Tibial artery (tissue), 4 donors: ENCODE results near the gene SLC18A3.

Source experiments
- DNase-seq, 2 donors: peaks; one replicate each; pipeline ENCODE4 v3.0.0-alpha.2; 2019
- H3K27ac ChIP-seq, 2 donors: fragments of 200-600 bp; sonication (generic) in 1 of 2; 1 replicate in 1 of 2; 2 replicates in 1 of 2; pipeline ENCODE4 v1.5.1; 2018 to 2019; ENCODE audit warnings: mild to moderate bottlenecking in 1 of 2
- H3K27me3 ChIP-seq, 2 donors: fragments of 200-600 bp; sonication (generic) in 1 of 2; one replicate each; pipeline versions ENCODE4 v1.5.1 to v1.6.0; 2016 to 2019
- H3K36me3 ChIP-seq, 3 donors: fragments of 200-600 bp; sonication (generic) in 2 of 3; one replicate each; pipeline ENCODE4 v1.5.1; 2016 to 2019; ENCODE audit warnings: mild to moderate bottlenecking in 2 of 3
- H3K4me1 ChIP-seq, 4 donors: fragments of 200-600 bp; sonication (generic) in 2 of 4; 1 replicate in 3 of 4; 2 replicates in 1 of 4; pipeline ENCODE4 v1.5.1; 2016 to 2019
- H3K4me3 ChIP-seq, 2 donors: fragments of 200-600 bp; sonication (generic) in 1 of 2; 1 replicate in 1 of 2; 2 replicates in 1 of 2; pipeline ENCODE4 v1.5.1; 2018 to 2019; ENCODE audit warnings: mild to moderate bottlenecking in 2 of 2
- H3K9me3 ChIP-seq, 3 donors: fragments of 200-600 bp; sonication (generic) in 1 of 3; one replicate each; pipeline ENCODE4 v1.5.1; 2016 to 2019
- intact Hi-C: fragments of 100-400 bp; cut with DNase I; formaldehyde crosslinking; loops from one replicate; pipeline ENCODE4 v1.15.0; 2023; ENCODE audit warnings: low total_unique reads
- TF ChIP-seq, protein P1 (sequence below), 2 experiments: fragments of 200-600 bp in 1 of 2; fragments of 450-650 bp in 1 of 2; IDR thresholded peaks; one replicate each; pipeline ENCODE4 v1.5.1; 2017 to 2019; ENCODE audit warnings: antibody characterized with exemption in 2 of 2, mild to moderate bottlenecking in 1 of 2, moderate library complexity in 1 of 2

SLC18A3 gene

DNA sequence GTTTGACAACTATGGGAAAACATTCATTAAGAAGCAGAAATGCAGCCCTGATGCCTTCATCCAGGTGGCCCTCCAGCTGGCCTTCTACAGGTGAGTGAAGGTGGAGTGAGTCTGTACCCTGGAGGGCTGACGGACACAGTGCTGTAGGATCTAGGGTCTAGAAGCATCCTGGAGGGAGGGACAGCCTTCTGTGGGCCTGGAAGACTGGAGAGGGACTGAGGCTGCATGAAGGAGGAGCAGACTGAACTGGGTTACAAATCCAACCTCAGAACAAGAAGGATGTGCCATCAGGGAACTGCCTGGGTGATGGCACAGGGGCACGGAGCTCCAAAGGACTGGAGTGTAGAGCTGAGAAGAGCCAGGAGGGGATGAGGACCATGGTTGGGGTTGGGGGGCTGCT is 41.8 kb downstream of the SLC18A3 start:
- Histone ChIP-seq H3K36me3 (no peaks in the 10 kb centered on the region), H3K27ac (no peak overlapping the region), H3K4me1 (no peaks in the 10 kb centered on the region), H3K4me3 (no peak overlapping the region), H3K27me3 (peaks cover 0 to 23% of the 10 kb centered on the region in 2 donors), H3K9me3 (no peaks in the 10 kb centered on the region)
- no peak for DNase-seq
- intact Hi-C loops = no loop called here
- TF ChIP-seq, protein P1, sequence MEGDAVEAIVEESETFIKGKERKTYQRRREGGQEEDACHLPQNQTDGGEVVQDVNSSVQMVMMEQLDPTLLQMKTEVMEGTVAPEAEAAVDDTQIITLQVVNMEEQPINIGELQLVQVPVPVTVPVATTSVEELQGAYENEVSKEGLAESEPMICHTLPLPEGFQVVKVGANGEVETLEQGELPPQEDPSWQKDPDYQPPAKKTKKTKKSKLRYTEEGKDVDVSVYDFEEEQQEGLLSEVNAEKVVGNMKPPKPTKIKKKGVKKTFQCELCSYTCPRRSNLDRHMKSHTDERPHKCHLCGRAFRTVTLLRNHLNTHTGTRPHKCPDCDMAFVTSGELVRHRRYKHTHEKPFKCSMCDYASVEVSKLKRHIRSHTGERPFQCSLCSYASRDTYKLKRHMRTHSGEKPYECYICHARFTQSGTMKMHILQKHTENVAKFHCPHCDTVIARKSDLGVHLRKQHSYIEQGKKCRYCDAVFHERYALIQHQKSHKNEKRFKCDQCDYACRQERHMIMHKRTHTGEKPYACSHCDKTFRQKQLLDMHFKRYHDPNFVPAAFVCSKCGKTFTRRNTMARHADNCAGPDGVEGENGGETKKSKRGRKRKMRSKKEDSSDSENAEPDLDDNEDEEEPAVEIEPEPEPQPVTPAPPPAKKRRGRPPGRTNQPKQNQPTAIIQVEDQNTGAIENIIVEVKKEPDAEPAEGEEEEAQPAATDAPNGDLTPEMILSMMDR (IDR thresholded peaks at IDR 0.05) = no peak

DNA sequence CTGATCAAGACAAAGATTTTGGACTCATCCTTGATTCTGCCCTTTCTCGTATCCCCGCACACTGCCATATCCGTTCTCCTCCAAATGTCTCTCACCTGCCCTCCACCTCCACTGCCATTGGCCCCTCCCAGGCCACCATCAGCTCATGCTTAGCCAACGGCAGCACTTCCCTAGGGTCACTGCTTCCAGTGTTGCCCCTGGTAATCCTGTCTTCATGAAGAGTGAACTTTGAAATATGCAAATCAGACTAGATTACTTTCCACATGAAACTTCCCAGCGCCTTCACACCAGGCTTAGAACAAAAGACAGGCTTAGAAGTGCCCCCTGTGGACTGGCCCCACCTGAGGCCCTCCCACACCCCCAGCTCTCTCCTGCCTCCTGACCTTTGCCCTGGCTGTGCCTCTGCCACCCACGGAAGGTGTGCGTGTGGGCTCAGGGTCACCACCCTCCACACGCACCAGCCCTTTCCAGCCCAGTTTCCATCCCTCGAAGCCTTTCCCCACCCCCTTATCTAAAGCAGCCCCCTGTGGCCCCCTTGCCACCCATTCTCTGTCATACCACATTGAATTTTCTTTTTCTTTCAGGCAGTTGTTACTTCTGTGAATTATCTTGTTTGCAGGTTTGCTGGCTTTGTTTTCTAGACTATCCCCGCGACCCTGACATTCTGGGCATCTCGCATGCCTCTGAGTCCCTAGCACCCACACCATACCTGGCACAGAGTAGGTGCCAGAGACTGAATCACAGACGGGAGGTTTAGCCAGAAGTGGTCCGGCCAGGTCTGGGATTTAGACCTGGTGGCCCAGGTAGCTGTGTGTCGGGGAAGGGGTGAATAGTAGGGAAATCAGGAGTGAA is 42.5 kb downstream of the SLC18A3 start:
- no peaks in the 10 kb centered on the region for H3K4me1 ChIP-seq
- no peak overlapping the region for H3K4me3 ChIP-seq
- no peak for DNase-seq

DNA sequence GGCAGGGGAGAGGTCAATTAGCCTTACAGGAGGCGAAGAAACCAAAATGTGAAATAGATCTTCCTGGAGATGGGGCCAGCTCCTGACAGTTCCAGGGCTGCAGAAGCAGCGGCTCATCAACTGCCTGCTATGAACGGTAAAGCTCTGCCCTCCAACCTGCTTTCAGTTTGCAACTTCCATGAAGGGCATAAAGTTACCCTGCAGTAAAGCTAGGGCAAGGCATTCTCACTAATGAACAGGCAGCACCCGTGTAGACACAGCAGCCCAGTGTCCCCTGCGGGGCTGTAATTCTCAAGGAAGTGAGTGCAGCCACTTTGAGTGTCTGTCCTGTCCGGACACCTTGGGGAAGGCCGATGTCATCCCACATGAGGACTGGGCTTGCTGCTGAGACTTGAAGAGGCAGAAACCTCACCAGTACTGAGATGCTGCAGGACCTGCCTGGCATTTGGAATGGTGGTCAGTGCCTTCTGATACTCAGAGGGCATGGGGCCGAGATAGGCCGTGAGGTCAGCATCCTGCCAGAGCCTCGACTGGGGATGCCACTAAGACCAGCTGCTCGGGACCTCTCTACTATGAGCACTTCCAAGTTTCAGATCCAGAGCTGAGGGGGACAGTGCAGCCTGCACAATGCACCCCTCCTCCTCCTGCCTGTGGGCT is 43.3 kb downstream of the SLC18A3 start:
- TF ChIP-seq, protein P1 (IDR thresholded peaks at IDR 0.05) = no peak

More for the DNA sequence above, 42.5 kb downstream of the SLC18A3 start:
- Histone ChIP-seq H3K9me3 (peaks cover 0 to 2% (median 0%) of the 10 kb centered on the region in 3 donors), H3K36me3 (no peaks in the 10 kb centered on the region), H3K27ac (no peak overlapping the region), H3K27me3 (peaks cover 0 to 23% of the 10 kb centered on the region in 2 donors)
- TF ChIP-seq, protein P1 (IDR thresholded peaks at IDR 0.05) = no peak
- intact Hi-C loops = no loop called here

DNA sequence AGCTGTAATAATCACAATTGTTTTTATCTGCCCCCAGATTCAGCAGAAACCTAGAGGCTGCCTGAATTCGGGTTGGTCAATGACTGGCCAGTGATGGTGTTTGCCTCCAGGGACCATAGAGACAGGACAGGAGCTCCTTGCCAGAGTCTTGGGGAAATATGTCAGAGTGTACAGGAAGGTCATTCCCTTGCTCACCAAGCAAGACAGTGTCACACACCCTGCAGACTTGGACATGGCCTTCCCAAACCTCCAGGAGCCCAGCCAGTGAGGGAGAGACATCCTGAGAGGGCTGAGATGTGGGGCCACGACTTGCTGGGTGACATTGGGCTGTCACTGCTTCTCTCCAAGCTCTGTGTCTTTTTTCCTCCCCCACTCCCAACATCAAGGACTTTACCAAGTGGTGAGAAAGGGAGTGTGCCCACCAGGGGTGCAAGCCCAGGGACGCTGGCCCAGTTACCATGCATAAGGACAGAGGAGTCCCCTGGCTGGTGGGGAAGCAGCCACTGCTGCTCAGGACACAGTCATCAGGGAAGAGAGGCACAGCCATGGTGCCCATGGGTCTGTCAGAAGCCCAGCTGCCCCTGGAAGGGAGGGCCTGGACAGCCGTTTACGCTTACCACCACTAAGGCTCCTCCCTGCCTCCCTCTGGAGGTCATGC is 44.1 kb downstream of the SLC18A3 start:
- no peaks in the 10 kb centered on the region for H3K4me1 ChIP-seq
- intact Hi-C loops = no loop called here
- peaks cover 0 to 18% of the 10 kb centered on the region in 2 donors for H3K27me3 ChIP-seq
- H3K4me3 ChIP-seq = no peak overlapping the region
- peaks cover 0 to 7% (median 2%) of the 10 kb centered on the region in 3 donors for H3K9me3 ChIP-seq
- H3K36me3 ChIP-seq = no peaks in the 10 kb centered on the region
- TF ChIP-seq, protein P1 (IDR thresholded peaks at IDR 0.05) = no peak
- no peak for DNase-seq
- H3K27ac ChIP-seq = no peak overlapping the region

More for the DNA sequence above, 43.3 kb downstream of the SLC18A3 start:
- Histone ChIP-seq H3K4me3 (no peak overlapping the region), H3K36me3 (no peaks in the 10 kb centered on the region), H3K27ac (no peak overlapping the region), H3K9me3 (peaks cover 0 to 5% (median 2%) of the 10 kb centered on the region in 3 donors), H3K27me3 (peaks cover 0 to 18% of the 10 kb centered on the region in 2 donors), H3K4me1 (no peaks in the 10 kb centered on the region)
- intact Hi-C loops = no loop called here
- no peak for DNase-seq

DNA sequence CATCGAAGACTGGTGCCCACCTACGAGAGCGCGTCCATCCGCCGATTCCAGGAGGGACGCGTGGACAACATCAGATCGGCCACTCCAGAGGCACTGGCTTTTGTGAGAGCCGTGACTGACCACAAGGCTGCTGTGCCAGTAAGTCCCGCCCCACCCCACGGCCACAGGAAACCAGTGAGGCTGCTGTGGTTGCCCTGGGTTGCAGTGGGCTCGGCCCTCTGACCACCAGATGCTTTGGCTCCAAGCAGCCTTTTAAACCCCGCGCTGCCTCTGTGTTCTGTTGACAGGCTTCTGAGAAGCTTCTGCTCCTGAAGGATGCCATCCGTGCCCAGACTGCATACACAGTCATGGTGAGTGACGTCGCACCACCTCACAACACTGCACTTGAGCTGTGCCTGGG is 45.0 kb downstream of the SLC18A3 start:
- DNase-seq = no peak

More for the DNA sequence above, 45.0 kb downstream of the SLC18A3 start:
- no peak overlapping the region for H3K27ac ChIP-seq
- intact Hi-C loops = no loop called here
- H3K36me3 ChIP-seq = no peaks in the 10 kb centered on the region
- no peak overlapping the region for H3K4me3 ChIP-seq
- TF ChIP-seq, protein P1 (IDR thresholded peaks at IDR 0.05) = no peak
- no peaks in the 10 kb centered on the region for H3K4me1 ChIP-seq
- peaks cover 0 to 11% (median 6%) of the 10 kb centered on the region in 3 donors for H3K9me3 ChIP-seq
- peaks cover 0 to 18% of the 10 kb centered on the region in 2 donors for H3K27me3 ChIP-seq
